Fibroblast of mammary gland (primary cell): Measurements from ENCODE around the gene DOCK3.

ENCODE experiments used
- DNase-seq: peaks from one replicate; pipeline ENCODE4 v3.0.0-alpha.2; 2010; ENCODE audit warnings: low read depth
- H3K4me3 ChIP-seq: 2 replicates; pipeline ENCODE4 v1.5.1; 2011; ENCODE audit warnings: low read depth, mild to moderate bottlenecking, low read length, moderate library complexity; ENCODE audit not compliant: control insufficient read depth
- CTCF ChIP-seq: conservative IDR thresholded peaks from 2 replicates; pipeline ENCODE4 v1.5.1; 2011; ENCODE audit warnings: low read depth, low read length, inconsistent platforms; ENCODE audit not compliant: control insufficient read depth, insufficient read depth

DOCK3 gene

GRCh38 chr3:50811893-50812292, 137.2 kb downstream of the DOCK3 start:
- TF ChIP-seq CTCF = no peak
- DNase-seq = no peak
- H3K4me3 ChIP-seq = no peak overlapping the region

- no peak for DNase-seq
- TF ChIP-seq CTCF = no peak
- no peak overlapping the region for H3K4me3 ChIP-seq
These were observed 141.1 kb downstream of the DOCK3 start for GRCh38 chr3:50815844-50816243.

GRCh38 chr3:50816894-50817293, 142.2 kb downstream of the DOCK3 start:
- H3K4me3 ChIP-seq = no peak overlapping the region
- no peak for DNase-seq
- no peak for TF ChIP-seq CTCF

GRCh38 chr3:50817756-50818529, 143.2 kb downstream of the DOCK3 start:
- DNase-seq = no peak
- no peak overlapping the region for H3K4me3 ChIP-seq

GRCh38 chr3:50819882-50820281, 145.2 kb downstream of the DOCK3 start:
- TF ChIP-seq CTCF = no peak
- no peak overlapping the region for H3K4me3 ChIP-seq
- DNase-seq = no peak

More at GRCh38 chr3:50817756-50818529, 143.2 kb downstream of the DOCK3 start:
- no peak for TF ChIP-seq CTCF

GRCh38 chr3:50825841-50826240, 151.1 kb downstream of the DOCK3 start:
- no peak overlapping the region for H3K4me3 ChIP-seq
- no peak for TF ChIP-seq CTCF
- no peak for DNase-seq
